GM19324 (cell line): Measurements from ENCODE around the gene FRMPD2.

Source experiments
- ATAC-seq: cut with Tn5 transposase; IDR thresholded peaks from one replicate; pipeline ENCODE4 v1.9.1; 2021; ENCODE audit warnings: mild to moderate bottlenecking, moderate library complexity; ENCODE audit not compliant: unreplicated experiment, low FRiP score

The FRMPD2 gene

GRCh38 chr10:48274636-48275035, at the start of gene FRMPD2:
Gene FRMPD2 (minus strand): TSS chr10:48274696. CDS start chr10:48274567, 129 bp downstream.
- no peak for ATAC-seq

GRCh38 chr10:48322017-48322416, 47.5 kb upstream of the FRMPD2 start:
- no peak for ATAC-seq

GRCh38 chr10:48317321-48317990, 43.0 kb upstream of the FRMPD2 start:
- ATAC-seq, result no peak

- no peak for ATAC-seq
Observed at GRCh38 chr10:48316236-48316635, 41.7 kb upstream of the FRMPD2 start.

- ATAC-seq, result no peak
Observed at GRCh38 chr10:48314107-48314506, 39.6 kb upstream of the FRMPD2 start.

- ATAC-seq, result no peak
Observed at GRCh38 chr10:48309711-48310226, 35.3 kb upstream of the FRMPD2 start.

- no peak for ATAC-seq
Observed at GRCh38 chr10:48307711-48308018, 33.2 kb upstream of the FRMPD2 start.

GRCh38 chr10:48306870-48307710, 32.6 kb upstream of the FRMPD2 start:
- peak; percentile 51 for ATAC-seq

- ATAC-seq, result peak; percentile 94
Observed at GRCh38 chr10:48306265-48306869, 31.9 kb upstream of the FRMPD2 start, which contains the start of gene MAPK8. Gene MAPK8 (plus strand): TSS chr10:48306677. CDS start chr10:48401661, 94,984 bp downstream.

GRCh38 chr10:48305905-48306264, 31.4 kb upstream of the FRMPD2 start:
- ATAC-seq, result no peak

GRCh38 chr10:48302515-48303476, 28.3 kb upstream of the FRMPD2 start:
- ATAC-seq, result no peak

GRCh38 chr10:48300556-48300955, 26.1 kb upstream of the FRMPD2 start:
- no peak for ATAC-seq

GRCh38 chr10:48299692-48300091, 25.2 kb upstream of the FRMPD2 start:
- no peak for ATAC-seq

GRCh38 chr10:48299066-48299465, 24.6 kb upstream of the FRMPD2 start:
- no peak for ATAC-seq

GRCh38 chr10:48296576-48297098, 22.1 kb upstream of the FRMPD2 start:
- no peak for ATAC-seq

GRCh38 chr10:48294431-48294830, 19.9 kb upstream of the FRMPD2 start:
- no peak for ATAC-seq

GRCh38 chr10:48292616-48293015, 18.1 kb upstream of the FRMPD2 start:
- ATAC-seq, result no peak

- no peak for ATAC-seq
Observed at GRCh38 chr10:48291190-48291589, 16.7 kb upstream of the FRMPD2 start.

GRCh38 chr10:48290286-48290685, 15.8 kb upstream of the FRMPD2 start:
- no peak for ATAC-seq
